ENCODE measurements around the gene KRT6B.
"Not testable (repeated sequence)": the region's sequence is repeated elsewhere in the genome, so short reads cannot be mapped to it uniquely, and the experiment has no call there.

The KRT6B gene

DNA sequence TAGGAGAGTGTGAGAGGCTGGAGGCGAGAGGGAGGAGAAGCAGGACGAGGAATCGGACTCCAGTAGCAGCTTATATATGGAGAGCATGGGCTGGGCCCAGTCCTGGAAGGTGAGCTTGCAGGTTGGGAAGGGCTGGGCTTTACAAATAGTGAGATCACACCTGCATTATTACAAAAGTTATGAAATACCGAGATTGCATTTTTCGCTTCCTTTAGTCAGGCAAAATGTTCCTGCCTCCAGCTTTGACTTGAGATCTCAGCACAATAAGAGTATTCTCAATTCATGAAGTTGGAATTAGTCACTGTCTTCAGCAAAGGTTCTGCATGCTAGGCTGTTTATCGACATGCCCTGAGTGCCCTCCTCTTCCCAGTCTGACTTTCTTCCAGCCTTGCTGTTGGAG lies at the start of gene KRT6B:
TSS of gene KRT6B (minus strand) at position 46 of the 400 bp plus-strand sequence. CDS start 68 bp downstream, outside the sequence.
- CTCF ChIA-PET: no interaction called here

GRCh38 chr12:52501490-52501889 lies 49.5 kb upstream of the KRT6B start:
- H3K4me3 ChIP-seq (ENCODE audit: low read depth, low read length): no peak overlapping the region
- TF ChIP-seq, protein P1, sequence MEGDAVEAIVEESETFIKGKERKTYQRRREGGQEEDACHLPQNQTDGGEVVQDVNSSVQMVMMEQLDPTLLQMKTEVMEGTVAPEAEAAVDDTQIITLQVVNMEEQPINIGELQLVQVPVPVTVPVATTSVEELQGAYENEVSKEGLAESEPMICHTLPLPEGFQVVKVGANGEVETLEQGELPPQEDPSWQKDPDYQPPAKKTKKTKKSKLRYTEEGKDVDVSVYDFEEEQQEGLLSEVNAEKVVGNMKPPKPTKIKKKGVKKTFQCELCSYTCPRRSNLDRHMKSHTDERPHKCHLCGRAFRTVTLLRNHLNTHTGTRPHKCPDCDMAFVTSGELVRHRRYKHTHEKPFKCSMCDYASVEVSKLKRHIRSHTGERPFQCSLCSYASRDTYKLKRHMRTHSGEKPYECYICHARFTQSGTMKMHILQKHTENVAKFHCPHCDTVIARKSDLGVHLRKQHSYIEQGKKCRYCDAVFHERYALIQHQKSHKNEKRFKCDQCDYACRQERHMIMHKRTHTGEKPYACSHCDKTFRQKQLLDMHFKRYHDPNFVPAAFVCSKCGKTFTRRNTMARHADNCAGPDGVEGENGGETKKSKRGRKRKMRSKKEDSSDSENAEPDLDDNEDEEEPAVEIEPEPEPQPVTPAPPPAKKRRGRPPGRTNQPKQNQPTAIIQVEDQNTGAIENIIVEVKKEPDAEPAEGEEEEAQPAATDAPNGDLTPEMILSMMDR (IDR thresholded peaks at IDR 0.05; ENCODE audit: insufficient read depth, low read length, missing control alignments): no peak
- ChIA-PET CTCF (no interaction called here), POLR2A (no interaction called here)
- no peak for DNase-seq (ENCODE audit: low read depth, low spot score)

More for the DNA sequence above, at the start of gene KRT6B:
- TF ChIP-seq, protein P1 (IDR thresholded peaks at IDR 0.05; ENCODE audit: insufficient read depth, low read length, missing control alignments): no peak
- H3K4me3 ChIP-seq (ENCODE audit: low read depth, low read length): no peak within 1 kb of the TSS
- DNase-seq (ENCODE audit: low read depth, low spot score): no peak
- POLR2A ChIA-PET: no interaction called here

- H3K4me3 ChIP-seq (ENCODE audit: low read depth, low read length); POLR2A ChIA-PET; DNase-seq (ENCODE audit: low read depth, low spot score): not testable (repeated sequence)
- CTCF ChIA-PET: interaction anchor here (0.7 to 1.6 kb wide), 5 partner anchors 9 to 368 kb away, joined by 3 to 9 read pairs (median 3); no protein-coding TSS in a partner anchor
Observed at GRCh38 chr12:52500574-52500973, 48.6 kb upstream of the KRT6B start.

GRCh38 chr12:52499806-52500560 lies 48.0 kb upstream of the KRT6B start:
- ChIA-PET CTCF (interaction anchor here (0.7 to 1.6 kb wide), 6 partner anchors 10 to 380 kb away, joined by 3 to 9 read pairs (median 3); no protein-coding TSS in a partner anchor), POLR2A (no interaction called here)
- H3K4me3 ChIP-seq (ENCODE audit: low read depth, low read length): no peak overlapping the region
- no peak for DNase-seq (ENCODE audit: low read depth, low spot score)
- TF ChIP-seq, protein P1 (IDR thresholded peaks at IDR 0.05; ENCODE audit: insufficient read depth, low read length, missing control alignments): no peak

- DNase-seq (ENCODE audit: low read depth, low spot score): no peak
- POLR2A ChIA-PET: no interaction called here
- CTCF ChIA-PET: interaction anchor here (1.0 to 1.3 kb wide), 2 partner anchors 126 to 381 kb away, joined by 3 to 9 read pairs; no protein-coding TSS in a partner anchor
- H3K4me3 ChIP-seq (ENCODE audit: low read depth, low read length): no peak overlapping the region
- TF ChIP-seq, protein P1 (IDR thresholded peaks at IDR 0.05; ENCODE audit: insufficient read depth, low read length, missing control alignments): no peak
Observed at GRCh38 chr12:52498946-52499345, 47.0 kb upstream of the KRT6B start.

DNA sequence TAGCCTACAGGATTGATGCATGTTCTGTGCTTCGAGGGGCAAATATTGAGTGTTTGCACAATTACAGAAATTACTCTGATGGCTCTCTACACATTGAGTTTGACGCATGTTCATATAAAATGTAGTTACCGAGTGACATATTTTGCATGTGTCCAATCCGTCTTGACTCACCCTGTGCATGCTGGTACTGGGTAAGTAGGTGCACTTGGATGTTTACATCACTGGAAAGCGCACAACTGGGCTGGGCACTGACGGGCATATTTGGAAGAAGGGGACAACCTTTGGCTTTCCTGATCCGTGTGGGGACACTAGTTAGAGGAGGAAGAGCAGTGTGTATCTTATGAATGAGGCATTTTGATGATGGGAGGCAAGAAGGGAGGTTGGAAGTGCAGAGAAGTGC lies 46.0 kb upstream of the KRT6B start:
- CTCF ChIA-PET: interaction anchor here (1.7 kb wide), 1 partner anchor 9 kb away, joined by 11 read pairs; no protein-coding TSS in a partner anchor

More for the DNA sequence above, 46.0 kb upstream of the KRT6B start:
- TF ChIP-seq, protein P1 (IDR thresholded peaks at IDR 0.05; ENCODE audit: insufficient read depth, low read length, missing control alignments): no peak
- H3K4me3 ChIP-seq (ENCODE audit: low read depth, low read length): no peak overlapping the region
- POLR2A ChIA-PET: no interaction called here
- DNase-seq (ENCODE audit: low read depth, low spot score): no peak
